Neural progenitor cell (in vitro differentiated cells): ENCODE measurements around the gene ESRRA. TPM values are rescaled to one million over a fixed set of nuclear protein-coding genes. Genes with fewer than 3 reads are reported as not detected.

Experiments
- DNase-seq: peaks from one replicate; pipeline ENCODE4 v3.0.0-alpha.2; 2016; ENCODE audit warnings: low spot score
- H2AFZ ChIP-seq: fragments of 200-600 bp; sonication (generic); replicated peaks from 2 replicates; pipeline ENCODE4 v1.6.1; 2016; ENCODE audit warnings: antibody characterized with exemption
- H3F3A ChIP-seq: fragments of 200-600 bp; sonication (generic); 2 replicates; pipeline ENCODE4 v1.6.1; 2016; ENCODE audit warnings: antibody characterized with exemption, low read depth
- H3K27ac ChIP-seq: fragments of 200-600 bp; sonication (generic); 2 replicates; pipeline ENCODE4 v1.5.1; 2016; ENCODE audit warnings: mild to moderate bottlenecking
- H3K27me3 ChIP-seq: fragments of 200-600 bp; sonication (generic); 2 replicates; pipeline ENCODE4 v1.6.1; 2016; ENCODE audit warnings: mild to moderate bottlenecking, moderate library complexity
- H3K36me3 ChIP-seq: fragments of 200-600 bp; sonication (generic); 2 replicates; pipeline ENCODE4 v1.5.1; 2016
- H3K4me1 ChIP-seq: fragments of 200-600 bp; sonication (generic); 2 replicates; pipeline ENCODE4 v1.6.1; 2016; ENCODE audit warnings: mixed run types
- H3K4me2 ChIP-seq: fragments of 200-600 bp; sonication (generic); 2 replicates; pipeline ENCODE4 v1.6.1; 2016
- H3K4me3 ChIP-seq: fragments of 200-600 bp; sonication (generic); 2 replicates; pipeline ENCODE4 v1.5.1; 2016
- H3K79me2 ChIP-seq: fragments of 200-600 bp; sonication (generic); 2 replicates; pipeline ENCODE4 v1.6.1; 2016; ENCODE audit warnings: low read depth
- H3K9ac ChIP-seq: fragments of 200-600 bp; sonication (generic); 2 replicates; pipeline ENCODE4 v1.6.1; 2016
- H3K9me3 ChIP-seq: fragments of 200-600 bp; sonication (generic); 2 replicates; pipeline ENCODE4 v1.5.1; 2016; ENCODE audit warnings: low read depth
- H4K20me1 ChIP-seq: fragments of 200-600 bp; sonication (generic); 2 replicates; pipeline ENCODE4 v1.6.1; 2016; ENCODE audit warnings: low read depth
- H3K27ac Mint-ChIP-seq: 3 replicates; pipeline ENCODE4 v1.8.0; 2021; ENCODE audit warnings: mixed read lengths
- H3K27me3 Mint-ChIP-seq: 2 replicates; pipeline ENCODE4 v1.8.0; 2022; ENCODE audit warnings: low read depth, mild to moderate bottlenecking, inconsistent platforms, moderate library complexity, mixed read lengths; ENCODE audit not compliant: insufficient read depth
- H3K36me3 Mint-ChIP-seq: 3 replicates; pipeline ENCODE4 v1.8.0; 2021; ENCODE audit warnings: mixed read lengths
- H3K4me1 Mint-ChIP-seq: 3 replicates; pipeline ENCODE4 v1.8.0; 2021; ENCODE audit warnings: mixed read lengths
- H3K4me3 Mint-ChIP-seq: 3 replicates; pipeline ENCODE4 v1.8.0; 2021; ENCODE audit warnings: mild to moderate bottlenecking, moderate library complexity, mixed read lengths
- H3K9me3 Mint-ChIP-seq: 3 replicates; pipeline ENCODE4 v1.8.0; 2020; ENCODE audit warnings: mixed read lengths
- CTCF ChIP-seq: fragments of 200-600 bp; sonication (generic); IDR thresholded peaks from 2 replicates; pipeline ENCODE4 v1.5.1; 2017; ENCODE audit warnings: antibody characterized with exemption, mild to moderate bottlenecking
- EZH2 ChIP-seq: fragments of 200-600 bp; sonication (generic); IDR thresholded peaks from 2 replicates; pipeline ENCODE4 v1.6.1; 2017; ENCODE audit warnings: antibody characterized with exemption, mild to moderate bottlenecking, moderate library complexity
- EZH2phosphoT487 ChIP-seq: fragments of 200-600 bp; sonication (generic); IDR thresholded peaks from 2 replicates; pipeline ENCODE4 v1.6.1; 2017; ENCODE audit warnings: antibody characterized with exemption
- total RNA-seq: library from RNA; depleted of rRNA; stranded (reverse); fragments of >200 nt; gene quantifications from 2 replicates; pipeline ENCODE4 v1.2.3, GENCODE V29; 2015; ENCODE audit warnings: low replicate concordance

ESRRA gene
- total RNA-seq, 1 donor from 2014 or later = 5.5 TPM

DNA sequence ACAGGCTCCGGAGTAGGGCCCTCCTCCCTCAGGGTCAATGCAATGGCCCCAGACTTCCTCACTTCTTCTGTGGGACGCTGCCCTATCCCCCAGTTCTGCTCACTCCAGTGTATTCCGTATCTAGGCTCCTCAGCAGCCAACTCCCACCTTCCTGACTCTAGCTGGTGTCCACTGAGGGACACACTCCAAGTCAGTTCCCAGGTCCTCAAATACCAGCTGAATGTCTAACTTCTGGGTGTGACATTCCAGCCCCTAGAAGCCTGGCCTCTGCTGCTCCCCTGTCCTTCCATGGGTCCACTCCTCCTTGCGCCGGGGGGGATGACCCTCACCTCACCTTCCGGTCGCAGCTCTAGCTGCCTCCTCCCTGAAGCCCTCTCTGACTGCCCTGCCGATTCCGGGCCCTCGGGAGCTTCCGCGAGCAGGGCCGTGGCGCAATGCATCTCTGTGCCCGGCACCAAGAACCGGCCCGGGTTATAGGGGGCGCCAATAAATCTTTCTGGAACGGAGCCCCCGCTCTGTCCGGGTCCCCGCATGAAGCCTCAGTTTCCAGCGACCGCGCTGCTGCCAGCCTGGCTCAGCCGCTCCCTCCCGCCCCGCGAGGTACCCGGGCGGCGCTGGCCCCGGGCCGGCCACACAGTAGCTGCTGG lies 36.3 kb upstream of the ESRRA start:
- DNase-seq = peak; percentile 43
- no peak for TF ChIP-seq EZH2phosphoT487
- no peak for TF ChIP-seq CTCF
- no peak for TF ChIP-seq EZH2
- H3K4me1 Mint-ChIP-seq = peaks cover 30% of the 10 kb centered on the region

DNA sequence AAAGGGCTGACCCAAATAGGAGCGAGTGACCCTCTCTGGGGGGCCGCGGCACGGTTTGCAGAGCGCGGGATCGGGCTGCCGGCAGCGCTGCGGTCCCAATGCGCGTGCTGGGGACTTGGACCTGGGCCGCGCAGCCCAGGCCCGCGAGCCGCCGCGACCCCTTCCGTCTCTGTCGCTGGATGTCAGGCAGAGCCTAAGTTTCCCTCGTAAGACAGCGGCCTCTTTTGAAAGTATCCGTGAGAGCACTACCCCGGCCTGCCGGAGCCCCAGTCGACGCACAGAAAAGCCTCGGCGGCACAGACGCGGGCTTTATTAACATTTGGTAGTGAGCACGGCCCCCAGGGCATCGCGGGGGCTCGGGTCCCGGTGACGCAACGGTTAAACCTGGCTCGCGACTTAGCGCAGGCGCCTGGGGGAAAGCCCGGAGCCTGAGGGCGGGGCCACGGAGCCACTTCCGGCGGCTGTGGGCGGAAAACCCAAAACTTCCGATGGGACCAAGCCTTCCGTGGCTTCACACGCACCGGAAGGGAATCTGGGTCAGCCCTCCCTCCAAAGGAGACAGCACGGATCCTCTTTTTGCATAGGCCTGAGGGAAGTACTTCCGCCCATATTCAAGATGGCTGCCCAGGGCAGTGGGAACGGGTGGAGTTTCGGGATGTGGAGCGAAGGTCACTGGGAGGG lies 35.6 kb upstream of the ESRRA start:
- Histone ChIP-seq H3K4me3 (peak overlapping the region; percentile 68), H3K4me1 (peaks cover 12% of the 10 kb centered on the region), H2AFZ (peak overlapping the region; percentile 22), H3K9ac (peak overlapping the region; percentile 57), H3F3A (peaks cover 35% of the 10 kb centered on the region), H3K36me3 (no peaks in the 10 kb centered on the region), H3K9me3 (no peaks in the 10 kb centered on the region), H3K4me2 (peak overlapping the region; percentile 93), H3K79me2 (no peaks in the 10 kb centered on the region), H4K20me1 (peaks cover 4% of the 10 kb centered on the region), H3K27ac (peak overlapping the region; percentile 83), H3K27me3 (no peaks in the 10 kb centered on the region)
- Mint-ChIP-seq H3K4me1 (peaks cover 30% of the 10 kb centered on the region), H3K36me3 (peaks cover 2% of the 10 kb centered on the region), H3K27ac (peak overlapping the region; percentile 84), H3K27me3 (peaks cover 16% of the 10 kb centered on the region), H3K9me3 (no peaks in the 10 kb centered on the region), H3K4me3 (peak overlapping the region; percentile 95)
- no peak for TF ChIP-seq EZH2
- TF ChIP-seq CTCF = peak; percentile 31
- TF ChIP-seq EZH2phosphoT487 = no peak
- peak; percentile 99 for DNase-seq

More for the DNA sequence above, 36.3 kb upstream of the ESRRA start:
- Histone ChIP-seq H3K9ac (peak overlapping the region; percentile 57), H3K4me3 (peak overlapping the region; percentile 68), H3K27me3 (no peaks in the 10 kb centered on the region), H3K36me3 (no peaks in the 10 kb centered on the region), H3K4me2 (peak overlapping the region; percentile 91), H4K20me1 (peaks cover 4% of the 10 kb centered on the region), H3K4me1 (peaks cover 12% of the 10 kb centered on the region), H3K27ac (peak overlapping the region; percentile 83), H3F3A (peaks cover 35% of the 10 kb centered on the region), H2AFZ (no peak overlapping the region), H3K9me3 (no peaks in the 10 kb centered on the region), H3K79me2 (no peaks in the 10 kb centered on the region)
- Mint-ChIP-seq H3K4me3 (peak overlapping the region; percentile 95), H3K36me3 (peaks cover 2% of the 10 kb centered on the region), H3K27me3 (peaks cover 16% of the 10 kb centered on the region), H3K9me3 (no peaks in the 10 kb centered on the region), H3K27ac (peak overlapping the region; percentile 86)

DNA sequence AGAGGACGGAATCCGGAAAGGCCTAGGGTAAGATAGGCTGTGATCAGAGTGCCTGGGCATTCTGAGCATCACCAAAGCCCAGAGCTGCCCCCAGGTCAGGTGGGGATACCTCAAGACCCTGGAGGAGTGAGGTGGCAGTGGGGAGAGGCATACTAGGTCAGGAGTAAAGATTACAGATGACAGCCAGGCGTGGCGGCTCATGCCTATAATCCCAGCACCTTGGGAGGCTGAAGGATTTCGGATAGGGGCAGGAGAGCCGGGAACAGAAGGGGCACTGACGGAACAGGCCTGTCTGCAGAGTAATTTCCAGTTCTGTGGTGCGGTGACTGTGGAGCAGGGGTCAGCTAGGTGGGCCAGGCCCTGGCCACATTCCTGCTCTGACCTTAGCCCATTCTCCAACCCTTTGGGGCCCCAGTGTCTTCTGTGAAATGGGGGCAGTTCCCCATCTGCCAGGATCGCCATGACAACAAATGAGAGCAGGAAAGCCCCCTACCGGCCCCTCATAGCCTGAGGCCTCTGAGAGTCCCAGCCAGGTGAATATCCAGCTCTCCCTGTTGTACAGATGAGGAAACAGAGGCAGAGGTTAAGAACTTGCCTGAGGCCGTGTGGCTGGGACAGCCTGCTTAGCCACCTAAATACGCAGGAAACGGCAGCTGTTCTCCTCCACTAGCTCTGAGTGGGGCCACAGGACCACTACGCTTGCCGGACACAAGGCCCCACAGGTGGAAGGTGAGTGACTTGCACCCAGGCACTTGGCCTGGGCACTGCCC lies 30.1 kb upstream of the ESRRA start:
- Histone ChIP-seq H3K36me3 (no peaks in the 10 kb centered on the region), H2AFZ (no peak overlapping the region), H3K4me3 (no peak overlapping the region), H4K20me1 (no peaks in the 10 kb centered on the region), H3K79me2 (no peaks in the 10 kb centered on the region), H3K9me3 (no peaks in the 10 kb centered on the region), H3K4me2 (no peak overlapping the region), H3F3A (peaks cover 13% of the 10 kb centered on the region), H3K27ac (no peak overlapping the region), H3K4me1 (peaks cover 5% of the 10 kb centered on the region), H3K27me3 (no peaks in the 10 kb centered on the region), H3K9ac (no peak overlapping the region)
- Mint-ChIP-seq H3K4me3 (no peak overlapping the region), H3K27me3 (peaks cover 6% of the 10 kb centered on the region), H3K27ac (no peak overlapping the region), H3K36me3 (peaks cover 5% of the 10 kb centered on the region), H3K4me1 (peaks cover 22% of the 10 kb centered on the region), H3K9me3 (no peaks in the 10 kb centered on the region)
- TF ChIP-seq CTCF = no peak
- TF ChIP-seq EZH2 = no peak
- TF ChIP-seq EZH2phosphoT487 = no peak
- no peak for DNase-seq
